Bone marrow (tissue), 2 donors: Measurements from ENCODE around the gene CHMP4B.
"Not testable (repeated sequence)": the region's sequence is repeated elsewhere in the genome, so short reads cannot be mapped to it uniquely, and the experiment has no call there.

Experiments used
- DNase-seq, 2 donors: peaks; one replicate each; lab custom pipeline; 2025; lab: John Stamatoyannopoulos, UW

Gene CHMP4B

DNA sequence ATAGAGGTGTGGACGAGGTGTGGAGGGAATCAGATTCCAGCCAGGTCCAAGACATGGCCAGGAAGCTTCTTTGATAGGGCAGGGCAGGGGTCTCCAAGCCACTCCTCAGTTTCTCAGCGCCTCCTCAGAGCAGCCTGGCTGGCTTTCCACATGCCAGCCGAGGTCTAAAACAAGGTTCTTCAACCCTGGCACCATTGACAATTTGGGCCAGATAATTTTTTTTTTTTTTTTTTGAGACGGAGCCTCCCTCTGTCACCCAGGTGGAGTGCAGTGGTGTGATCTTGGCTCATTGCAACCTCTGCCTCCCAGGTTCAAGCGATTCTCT, 21.3 kb upstream of the CHMP4B start:
- no peak for DNase-seq

DNA sequence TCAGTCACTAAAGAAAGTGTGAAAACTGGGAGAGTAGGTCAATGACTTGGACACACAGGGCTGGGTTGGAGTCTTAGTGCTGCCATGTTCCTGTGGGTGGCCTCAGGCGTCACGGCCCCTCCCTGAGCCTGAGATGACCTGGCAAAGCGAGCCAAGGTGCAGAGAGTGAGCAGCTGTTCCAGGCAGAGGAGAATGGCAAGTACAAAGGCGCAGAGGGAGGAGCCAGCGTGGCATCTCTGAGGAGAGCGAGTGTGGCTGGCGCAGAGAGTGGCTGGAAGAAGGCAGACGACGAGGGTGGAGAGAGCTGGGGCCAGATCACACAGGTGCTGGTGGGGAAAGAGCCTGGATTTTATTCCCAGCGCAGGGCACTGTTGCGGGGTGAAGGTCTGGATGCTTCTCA, 20.6 kb upstream of the CHMP4B start:
- no peak for DNase-seq

DNA sequence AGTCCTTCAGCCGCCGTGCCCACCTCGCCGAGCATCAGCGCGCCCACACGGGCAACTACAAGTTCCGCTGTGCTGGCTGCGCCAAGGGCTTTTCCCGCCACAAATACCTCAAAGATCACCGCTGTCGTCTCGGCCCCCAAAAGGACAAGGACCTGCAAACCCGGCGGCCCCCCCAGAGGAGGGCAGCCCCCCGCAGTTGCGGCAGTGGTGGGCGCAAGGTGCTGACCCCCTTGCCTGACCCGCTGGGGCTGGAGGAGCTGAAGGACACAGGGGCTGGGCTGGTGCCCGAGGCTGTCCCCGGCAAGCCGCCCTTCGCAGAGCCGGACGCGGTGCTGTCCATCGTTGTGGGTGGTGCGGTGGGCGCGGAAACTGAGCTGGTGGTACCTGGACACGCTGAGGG, 20.1 kb upstream of the CHMP4B start:
- no peak for DNase-seq

DNA sequence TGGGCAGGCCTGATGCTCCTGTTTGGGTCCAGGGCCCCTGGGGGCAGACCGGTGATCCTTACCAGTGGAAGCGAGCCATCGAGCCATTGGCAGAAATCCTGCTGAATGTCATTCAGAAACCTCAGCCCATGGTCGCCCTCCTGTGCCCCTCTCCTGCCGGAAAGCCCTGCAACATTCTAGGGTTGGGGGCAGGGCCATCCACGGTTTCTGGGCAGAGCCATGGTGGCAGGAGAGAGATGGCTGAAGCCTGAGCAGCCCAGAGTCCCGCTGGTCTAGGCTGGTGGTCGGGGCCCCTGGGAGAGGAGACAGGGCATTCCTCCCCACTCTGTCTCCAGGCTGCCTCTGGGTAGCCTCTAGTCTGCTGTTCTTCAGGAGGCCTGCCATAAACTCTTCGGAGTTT, 19.6 kb upstream of the CHMP4B start:
- no peak for DNase-seq

DNA sequence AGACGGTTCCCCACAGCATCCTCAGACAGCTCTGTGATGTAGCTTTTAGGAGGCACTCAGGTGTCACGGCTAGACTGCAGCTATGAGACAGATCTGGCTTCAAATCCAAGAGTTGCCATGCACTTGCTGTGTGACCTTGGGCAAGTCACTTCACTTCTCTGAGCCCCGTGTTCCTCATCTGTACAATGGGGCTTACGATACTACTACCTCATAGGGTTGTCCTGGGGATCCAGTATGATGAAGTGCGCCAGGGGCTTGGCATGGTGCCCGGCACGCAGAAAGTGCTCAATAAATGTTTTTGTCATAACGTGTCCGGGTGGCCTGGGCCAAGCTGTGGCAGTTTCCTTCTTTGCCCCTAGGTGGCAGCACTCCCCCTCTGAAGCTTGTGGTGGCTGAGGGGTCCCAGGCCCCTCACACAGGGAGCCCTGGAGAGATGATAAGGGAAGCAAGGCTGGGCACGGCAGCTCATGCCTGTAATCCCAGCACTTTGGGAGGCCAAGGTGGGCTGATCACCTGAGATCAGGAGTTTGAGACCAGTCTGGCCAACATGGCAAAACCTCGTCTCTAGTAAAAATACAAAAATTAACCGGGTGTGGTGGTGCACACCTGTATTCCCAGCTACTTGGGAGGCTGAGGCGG, 19.1 kb upstream of the CHMP4B start:
- DNase-seq: peak; percentile 3 to 7

DNA sequence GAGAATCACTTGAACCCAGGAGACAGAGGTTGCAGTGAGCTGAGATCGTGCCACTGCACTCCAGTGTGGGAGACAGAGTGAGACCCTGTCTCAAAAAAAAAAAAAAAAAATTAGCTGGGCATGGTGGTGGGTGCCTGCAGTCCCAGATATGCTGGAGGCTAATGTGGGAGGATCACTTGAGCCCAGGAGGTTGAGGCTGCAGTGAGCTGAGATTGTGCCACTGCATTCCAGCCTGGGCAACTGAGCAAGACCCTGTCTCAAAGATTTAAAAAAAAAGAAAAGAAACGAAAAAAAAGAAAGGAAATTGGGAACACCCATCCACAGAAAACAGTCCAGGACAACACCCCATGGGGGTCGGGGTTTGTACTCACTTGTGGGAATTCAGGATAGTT, 18.6 kb upstream of the CHMP4B start:
- DNase-seq: not testable (repeated sequence)

DNA sequence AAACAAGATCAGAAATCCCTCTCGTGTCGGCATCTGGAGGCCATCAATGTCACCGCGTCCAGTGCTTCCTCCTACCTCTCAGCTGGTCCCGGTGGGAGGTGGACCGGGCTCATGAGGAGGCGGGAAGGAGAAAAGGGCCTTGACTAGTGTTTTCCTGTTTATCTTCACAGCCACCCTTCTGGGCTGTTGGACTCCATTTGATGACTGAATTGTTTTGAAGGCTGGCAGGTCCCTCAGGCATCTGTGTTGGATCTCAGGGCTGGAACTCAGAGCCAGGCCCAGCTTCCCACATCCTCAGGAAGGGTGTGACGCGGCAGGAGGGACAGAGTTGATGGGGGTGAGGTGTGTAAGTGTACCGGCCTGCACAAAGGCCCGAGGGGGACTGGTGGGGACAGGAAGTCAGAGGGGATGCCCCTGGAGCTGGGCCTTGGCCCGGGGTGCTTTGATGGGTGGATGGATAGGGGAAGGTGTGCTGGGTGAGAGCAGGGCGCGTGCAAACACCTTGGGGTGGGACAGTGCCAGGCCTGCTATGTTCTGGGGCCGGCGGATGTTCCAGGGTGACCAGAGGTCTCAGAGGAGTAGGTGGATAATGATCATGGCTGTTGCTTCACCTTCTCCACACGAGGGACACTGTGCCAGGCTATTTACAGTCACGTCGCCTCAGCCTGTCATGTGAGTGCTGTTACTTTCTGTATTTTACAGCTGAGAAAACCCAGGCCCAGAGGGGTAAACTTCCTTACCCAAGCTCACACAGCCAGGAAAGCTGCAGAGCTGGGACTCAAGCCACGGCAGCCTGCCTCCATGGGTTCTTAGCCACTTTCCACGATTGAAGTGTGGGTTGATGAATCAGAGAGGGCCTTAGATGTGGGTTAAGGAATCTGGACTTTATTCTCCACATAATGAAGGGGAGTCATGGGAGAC, 17.9 kb upstream of the CHMP4B start:
- DNase-seq: no peak

DNA sequence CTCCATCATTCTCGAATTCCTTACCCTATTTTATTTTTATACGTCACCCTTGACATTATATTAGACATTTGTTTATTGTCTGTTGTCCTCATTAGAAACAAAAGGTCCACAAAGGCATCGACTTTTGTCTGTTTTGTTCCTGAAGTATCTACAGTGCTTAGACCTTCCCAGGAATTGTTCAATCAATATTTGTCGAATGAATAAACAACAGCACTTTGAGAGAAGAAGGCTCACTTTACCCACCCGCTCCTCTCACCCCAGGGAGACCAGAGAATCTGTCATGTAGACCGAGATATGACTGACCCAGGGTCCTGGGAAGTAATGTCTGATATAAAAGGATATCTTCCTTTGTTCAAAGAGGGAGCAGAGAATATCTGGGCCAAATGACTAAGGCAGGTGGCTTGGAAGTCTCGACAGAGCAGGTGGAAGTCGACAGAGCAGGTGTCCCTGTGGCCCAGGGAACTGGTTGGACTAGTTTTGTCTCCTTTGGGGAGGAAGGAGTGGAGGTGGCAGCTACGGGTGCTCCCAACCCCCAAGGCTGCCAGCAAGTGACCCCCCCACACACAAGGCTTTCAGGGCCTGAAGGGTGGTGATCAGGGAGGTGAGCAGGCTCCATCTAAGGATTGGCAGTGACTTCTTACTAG, 14.8 kb upstream of the CHMP4B start:
- DNase-seq: no peak

DNA sequence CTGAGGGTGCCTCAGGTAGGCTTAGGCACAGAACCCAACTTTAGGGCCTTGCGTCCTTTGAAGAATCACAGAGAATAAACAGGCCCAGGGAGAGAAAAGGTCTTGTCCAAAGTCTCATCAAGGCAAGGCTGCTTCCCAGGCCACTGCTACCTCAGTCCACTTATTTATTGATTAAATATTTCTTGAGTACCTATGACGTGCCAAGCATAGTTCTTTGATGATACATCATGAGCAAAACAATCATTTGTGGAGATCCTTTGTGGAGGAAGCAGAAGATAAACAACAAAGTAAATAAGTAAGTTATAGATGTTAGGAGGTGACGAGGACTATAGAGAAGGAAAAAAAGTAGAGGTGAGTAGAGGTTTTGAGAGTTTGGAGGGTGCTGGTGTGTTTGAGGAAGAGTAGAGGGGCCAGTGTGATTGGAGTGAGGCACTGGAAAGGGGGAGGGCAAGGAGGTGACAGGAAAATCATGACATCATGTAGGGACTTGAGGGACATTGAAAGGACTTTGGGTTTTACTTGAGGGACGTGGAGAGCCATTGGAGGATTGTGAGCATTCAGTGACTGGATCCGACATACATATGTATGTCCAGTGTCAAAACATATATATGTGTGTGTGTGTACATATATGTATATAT, 14.1 kb upstream of the CHMP4B start:
- no peak for DNase-seq

DNA sequence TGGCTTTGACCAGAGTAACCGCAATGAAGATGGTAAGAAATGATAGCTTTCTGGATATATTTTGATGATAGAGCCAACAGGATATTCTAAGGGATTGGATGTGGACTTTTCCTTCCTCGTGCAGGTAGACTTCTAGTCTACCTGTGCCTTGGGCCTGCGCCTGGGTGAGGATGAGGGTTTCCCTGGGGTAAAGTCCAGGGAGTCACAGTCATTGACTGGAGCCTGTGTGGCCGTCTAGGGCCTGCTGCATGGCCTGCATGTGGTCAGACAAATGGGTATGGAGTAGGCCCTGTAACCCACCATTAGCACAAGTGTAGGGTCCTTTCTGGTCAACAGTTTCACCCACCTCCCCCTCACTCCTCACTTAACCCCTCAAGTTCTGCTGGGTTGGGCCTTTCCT, 12.7 kb upstream of the CHMP4B start:
- DNase-seq: no peak

DNA sequence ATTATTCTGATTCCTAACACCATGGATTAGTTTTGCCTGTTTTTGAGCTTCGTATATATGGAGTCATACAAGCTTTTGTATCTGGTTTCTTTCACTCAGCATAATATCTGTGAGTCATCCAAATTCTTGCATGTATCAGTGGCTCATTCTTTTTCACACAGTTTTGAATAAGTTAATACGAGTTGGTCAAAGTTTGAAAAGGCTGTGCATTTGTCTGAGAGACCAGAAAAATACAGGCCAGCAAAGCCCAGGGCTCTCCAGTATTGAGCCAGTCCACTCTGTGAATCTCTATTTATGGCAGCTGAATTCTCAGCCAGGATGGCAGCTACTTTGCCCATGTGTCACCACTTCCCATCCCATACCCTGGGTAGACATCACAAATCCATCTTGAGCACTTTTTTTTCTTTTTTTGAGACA, 7.2 kb upstream of the CHMP4B start:
- no peak for DNase-seq

DNA sequence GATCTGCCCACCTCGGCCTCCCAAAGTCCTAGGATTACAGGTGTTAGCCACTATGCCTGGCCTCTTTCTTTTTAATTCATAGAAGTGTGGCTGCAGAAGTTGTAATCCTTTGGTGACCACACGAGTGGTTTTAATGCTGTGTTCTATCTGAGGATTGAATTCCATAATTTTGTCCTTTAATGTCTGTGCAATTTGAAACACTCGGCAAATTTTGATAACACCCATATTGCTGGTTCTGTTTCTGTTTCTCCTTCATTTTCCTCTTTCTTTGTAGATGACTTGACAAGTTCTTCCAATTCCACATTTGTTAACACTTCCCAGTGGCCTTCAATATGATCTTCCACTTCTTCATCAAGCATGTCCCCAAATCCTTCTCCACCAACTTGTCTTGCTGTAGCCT, 2.8 kb upstream of the CHMP4B start:
- no peak for DNase-seq

DNA sequence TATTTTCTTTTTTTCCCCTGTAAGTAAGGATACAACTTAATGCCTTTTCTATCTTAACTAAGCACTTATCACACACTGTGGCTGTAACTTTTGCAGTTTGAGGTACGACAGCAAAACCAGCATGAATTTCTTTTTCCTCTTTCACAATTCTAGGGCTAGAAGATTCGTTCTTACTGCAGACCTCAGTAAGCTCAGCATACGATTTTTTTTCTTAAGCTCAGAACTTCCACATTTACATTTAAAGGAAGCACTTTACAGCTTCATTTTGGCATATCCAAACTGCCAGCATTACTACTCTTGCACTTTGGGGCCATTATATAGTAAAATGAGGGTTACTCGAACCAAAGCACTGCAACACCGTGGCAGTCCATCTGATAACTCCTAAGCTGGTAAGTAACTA, 889 bp upstream of the CHMP4B start:
- DNase-seq: no peak

DNA sequence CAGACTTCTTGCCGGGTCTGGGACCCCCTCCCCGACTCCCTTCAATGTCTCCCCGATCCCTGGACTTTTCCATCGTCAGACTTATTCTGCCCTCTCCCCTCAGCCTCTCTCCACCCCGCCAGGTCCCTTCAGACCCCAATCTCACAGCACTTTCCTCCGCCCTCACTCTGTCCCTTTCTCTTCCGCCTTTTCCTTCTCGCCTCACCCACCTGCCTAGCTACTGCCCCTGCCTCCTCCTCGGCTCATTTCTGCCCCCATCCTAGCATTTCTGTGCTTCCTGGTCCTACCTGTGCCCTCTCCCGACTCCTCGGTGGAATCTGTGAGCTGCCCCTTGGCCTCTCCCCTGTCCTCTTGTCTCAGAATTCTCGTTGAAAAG, 616 bp downstream of the CHMP4B start:
- no peak for DNase-seq

DNA sequence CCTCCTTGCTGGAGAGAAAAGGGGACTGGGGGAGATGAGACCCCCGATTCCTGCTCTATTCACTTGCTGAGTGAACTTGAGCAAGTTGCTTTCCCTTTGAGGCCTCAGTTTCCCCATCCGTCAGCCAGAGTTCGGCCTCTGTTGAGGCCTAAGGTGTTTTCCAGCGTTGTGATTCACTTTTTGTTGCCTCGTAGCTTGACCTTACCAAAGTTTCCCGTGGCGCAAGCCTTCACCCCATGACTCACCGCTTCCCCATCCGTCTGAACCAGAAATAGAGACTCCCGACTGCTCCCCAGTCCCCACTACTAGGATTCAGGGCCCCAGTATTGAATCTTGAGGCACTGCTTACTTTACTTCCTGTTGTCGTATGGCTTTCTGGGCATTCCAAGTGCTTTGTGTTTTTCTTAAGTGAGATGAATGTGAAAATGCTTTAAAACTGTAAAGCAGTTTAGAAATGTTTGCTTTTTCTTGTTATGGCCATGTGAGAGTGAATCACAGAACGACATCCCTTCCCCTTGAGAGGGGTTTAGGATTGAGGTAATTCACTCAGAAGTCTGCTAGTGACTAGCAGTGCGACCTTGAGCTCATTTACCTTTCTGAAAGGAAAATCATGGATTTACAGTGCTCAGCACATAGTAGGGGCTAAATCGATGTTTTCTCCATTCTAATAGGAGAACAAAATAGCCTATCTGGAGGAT, 1.2 kb downstream of the CHMP4B start:
- DNase-seq: peak; percentile 55 to 71

DNA sequence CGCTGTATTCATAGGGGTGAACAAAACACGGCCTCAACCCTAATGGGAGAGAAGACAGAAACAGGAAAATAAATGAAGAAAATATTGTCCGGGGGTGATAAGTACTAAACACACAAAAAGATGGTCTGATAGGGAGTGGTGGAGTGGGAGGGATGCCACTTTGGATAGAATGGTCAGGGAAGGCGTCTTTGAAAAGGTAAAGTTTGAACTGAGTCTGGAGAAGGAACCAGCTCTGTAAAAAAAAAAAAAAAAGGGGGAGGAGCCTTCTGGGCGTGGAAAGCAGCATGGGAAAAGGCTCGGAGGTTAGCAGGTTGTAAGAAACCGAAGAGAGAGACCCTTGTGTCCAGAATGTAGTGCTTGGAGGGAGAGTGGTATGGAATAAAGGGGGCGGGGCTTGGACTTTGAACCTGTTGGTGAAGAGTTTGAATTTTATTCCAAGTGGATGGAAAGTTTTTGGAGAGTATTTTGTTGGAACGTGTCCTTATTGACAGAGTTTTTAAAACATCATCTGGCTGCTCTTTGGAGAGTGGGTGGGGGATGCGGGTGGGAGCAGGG, 1.8 kb downstream of the CHMP4B start:
- no peak for DNase-seq

DNA sequence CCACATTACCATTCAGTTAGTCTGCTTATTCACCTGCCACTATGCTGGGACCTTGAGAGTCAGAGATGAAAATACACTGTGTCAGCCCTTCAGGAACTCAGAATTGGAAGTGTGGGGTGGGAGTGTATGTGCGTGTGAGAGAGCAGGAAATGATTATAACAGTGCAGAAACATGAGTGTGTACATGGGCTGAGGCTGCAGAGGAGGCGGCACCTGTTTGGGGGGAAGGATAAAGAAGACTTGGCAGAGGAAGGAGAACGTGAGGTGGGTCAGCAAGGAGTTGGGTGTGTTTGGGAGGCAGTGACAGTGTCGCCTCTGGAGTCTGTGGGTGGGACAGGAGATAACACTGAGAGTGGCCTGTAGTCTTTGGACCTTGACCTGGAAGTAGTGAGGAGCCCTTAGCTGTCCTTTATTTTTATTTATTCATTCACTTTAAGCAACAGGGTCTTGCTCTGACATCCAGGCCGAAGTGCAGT, 3.1 kb downstream of the CHMP4B start:
- DNase-seq: peak in 1 of 2 donors; percentile 55

DNA sequence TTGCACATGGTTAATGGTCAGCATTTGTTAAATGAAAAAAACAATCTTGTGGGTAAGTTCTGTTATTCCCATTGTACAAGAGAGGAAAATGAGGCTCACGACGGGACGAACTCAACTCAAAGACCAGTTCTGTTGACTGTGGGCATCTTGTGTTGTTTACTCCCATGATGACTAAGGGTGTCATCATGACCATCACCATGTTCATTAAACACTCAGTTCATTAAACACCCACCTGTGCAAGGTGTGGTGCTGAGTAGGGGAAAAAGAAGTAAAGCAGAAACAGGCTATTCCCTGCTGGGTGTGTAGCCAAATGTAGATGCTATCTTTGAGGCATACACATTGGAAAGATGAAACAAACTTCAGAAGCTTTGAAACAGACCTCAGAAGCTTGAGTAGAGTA, 4.5 kb downstream of the CHMP4B start:
- DNase-seq: no peak

DNA sequence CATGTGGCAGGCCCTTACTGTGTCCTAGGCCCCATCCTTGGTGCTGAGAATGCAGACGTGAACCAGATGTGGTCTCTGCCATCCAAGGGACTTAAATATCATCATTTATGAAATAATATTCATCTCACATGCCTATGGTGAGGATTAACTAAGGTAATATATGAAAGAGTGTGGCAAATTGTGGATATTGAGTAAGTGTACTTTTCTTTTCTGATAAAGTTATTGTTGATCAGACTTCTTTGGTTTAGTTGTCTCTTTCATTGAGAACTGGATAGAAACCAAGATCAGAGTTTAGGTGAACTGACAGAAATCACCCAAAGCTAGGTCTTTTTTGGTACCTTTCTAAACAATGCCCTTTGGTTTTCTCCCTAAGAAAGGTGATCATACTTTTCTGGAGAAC, 5.0 kb downstream of the CHMP4B start:
- DNase-seq: no peak

DNA sequence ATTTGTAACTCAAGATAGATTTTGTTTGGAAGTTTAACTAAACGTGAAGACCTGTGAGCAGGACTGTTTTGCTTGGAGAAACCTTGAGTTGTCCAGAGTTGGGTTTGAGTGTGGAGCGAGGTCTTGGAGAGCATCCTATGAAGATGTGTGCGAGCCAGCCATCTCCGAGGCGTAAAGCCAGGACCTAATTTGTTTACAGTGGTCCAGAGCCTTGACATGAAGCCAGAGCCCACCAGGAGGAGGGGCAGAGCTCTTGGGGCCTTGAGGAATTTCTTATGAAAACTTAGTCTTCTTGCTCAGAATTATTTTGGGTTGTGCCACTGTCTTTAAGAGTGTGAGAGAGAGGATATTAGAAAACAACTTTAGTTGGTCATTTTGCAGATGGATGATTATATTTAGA, 6.3 kb downstream of the CHMP4B start:
- no peak for DNase-seq

DNA sequence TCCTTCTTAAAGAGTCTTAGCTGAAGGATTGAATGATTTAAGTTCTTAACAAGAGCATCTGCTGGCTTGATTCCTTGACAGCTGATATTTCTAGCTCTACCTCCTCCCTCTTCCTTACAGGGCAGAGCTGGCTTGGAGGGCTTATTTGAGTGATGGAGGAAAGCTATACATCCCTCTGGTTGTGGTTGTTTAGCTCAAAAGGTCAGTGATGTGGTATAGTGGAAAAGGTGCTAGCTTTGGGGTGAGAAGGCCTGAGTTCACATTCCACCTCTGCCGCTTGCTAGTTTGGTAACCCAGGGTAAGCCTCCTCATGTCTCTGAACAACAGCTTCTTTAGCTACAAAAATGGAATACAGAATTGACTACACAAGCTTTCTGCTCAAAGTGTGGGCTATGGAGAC, 8.3 kb downstream of the CHMP4B start:
- DNase-seq: no peak

DNA sequence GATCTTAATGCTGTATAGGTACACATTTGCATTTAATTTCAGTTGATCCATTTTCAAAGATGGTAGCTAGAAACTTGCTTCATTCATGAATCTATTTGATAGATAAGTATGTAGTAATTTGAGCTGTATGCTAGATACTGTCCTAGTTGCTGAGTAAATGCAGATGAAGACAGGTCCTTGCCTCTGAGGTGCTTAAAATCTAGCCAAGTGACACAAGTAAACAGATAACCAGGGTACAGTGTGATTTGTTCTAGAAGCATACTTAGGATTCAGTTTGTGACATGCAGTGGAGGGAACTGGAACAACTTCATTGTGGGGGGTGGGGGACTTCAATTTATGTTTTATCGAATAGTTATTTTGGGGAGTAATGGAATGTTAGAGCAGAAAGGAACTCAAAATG, 9.2 kb downstream of the CHMP4B start:
- DNase-seq: no peak
